Measurements from ENCODE around the gene WHRN. TPM values are rescaled to one million over a fixed set of nuclear protein-coding genes. Genes with fewer than 3 reads are reported as not detected.

The WHRN gene
- total and polyA plus RNA-seq, 2 experiments from 2014 or later = 8.3 to 8.9 TPM

GRCh38 chr9:114431003-114431402 lies 74.3 kb downstream of the WHRN start (continued):
- TF ChIP-seq REST (IDR thresholded peaks at IDR 0.05; ENCODE audit: unreplicated experiment) = no peak
- no peak for TF ChIP-seq STAT1 (IDR thresholded peaks at IDR 0.05; ENCODE audit: unreplicated experiment)
- no peak for TF ChIP-seq CREB1 (CRISPR knock-in tag; IDR thresholded peaks at IDR 0.05; ENCODE audit: low read depth)
- no peak for TF ChIP-seq ZNF331 (CRISPR knock-in tag; IDR thresholded peaks at IDR 0.05; ENCODE audit: low read depth)
- TF ChIP-seq ZNF114 (CRISPR knock-in tag; IDR thresholded peaks at IDR 0.05) = no peak

GRCh38 chr9:114430457-114430856 lies 74.8 kb downstream of the WHRN start:
- H3K36me3 Mint-ChIP-seq (ENCODE audit: low read depth) = no peaks in the 10 kb centered on the region
- Histone ChIP-seq H3K27me3 (ENCODE audit: insufficient read depth) (no peaks in the 10 kb centered on the region), H3K36me3 (ENCODE audit: insufficient read depth) (no peaks in the 10 kb centered on the region), H3F3A (replicated peaks; ENCODE audit: low read depth) (no peaks in the 10 kb centered on the region), H3K9me2 (ENCODE audit: insufficient read depth) (no peaks in the 10 kb centered on the region), H3K4me2 (no peak overlapping the region), H3K27ac (ENCODE audit: low read depth) (no peak overlapping the region), H3K4me3 (no peak overlapping the region), H3K79me2 (replicated peaks; ENCODE audit: insufficient read depth) (no peaks in the 10 kb centered on the region), H2AFZ (no peak overlapping the region), H3K4me1 (ENCODE audit: insufficient read depth) (no peaks in the 10 kb centered on the region), H4K20me1 (replicated peaks; ENCODE audit: insufficient read depth) (no peaks in the 10 kb centered on the region)
- DNase-seq (ENCODE audit: low spot score) (no peak), ATAC-seq (no peak)
- TF ChIP-seq POLR2AphosphoS5 (IDR thresholded peaks at IDR 0.05; ENCODE audit: low read depth) (no peak), CTCF (conservative IDR thresholded peaks at IDR 0.05; ENCODE audit: low read depth in 2 of 2) (no peak), NANOG (IDR thresholded peaks at IDR 0.05; ENCODE audit: borderline replicate concordance) (no peak), EZH2 (IDR thresholded peaks at IDR 0.05; ENCODE audit: low read depth, unreplicated experiment) (no peak)
- H3K27me3 Mint-ChIP-seq (ENCODE audit: insufficient read depth, low read depth, poor library complexity) = peaks cover 2% of the 10 kb centered on the region
- no peak overlapping the region for H3K4me3 Mint-ChIP-seq
- no peaks in the 10 kb centered on the region for H3K9me3 Mint-ChIP-seq
- H3K27ac Mint-ChIP-seq = no peak overlapping the region
- H3K4me1 Mint-ChIP-seq = peaks cover 5% of the 10 kb centered on the region; the same call in 1 of the 3 replicates

- Histone ChIP-seq H3K79me2 (replicated peaks; ENCODE audit: insufficient read depth) (no peaks in the 10 kb centered on the region), H3K4me1 (ENCODE audit: insufficient read depth) (no peaks in the 10 kb centered on the region), H4K20me1 (replicated peaks; ENCODE audit: insufficient read depth) (no peaks in the 10 kb centered on the region), H3K27ac (ENCODE audit: low read depth) (no peak overlapping the region), H3F3A (replicated peaks; ENCODE audit: low read depth) (no peaks in the 10 kb centered on the region), H3K9me2 (ENCODE audit: insufficient read depth) (no peaks in the 10 kb centered on the region), H3K4me2 (no peak overlapping the region), H2AFZ (no peak overlapping the region), H3K27me3 (ENCODE audit: insufficient read depth) (no peaks in the 10 kb centered on the region), H3K4me3 (no peak overlapping the region), H3K36me3 (ENCODE audit: insufficient read depth) (no peaks in the 10 kb centered on the region)
- DNase-seq (ENCODE audit: low spot score) (no peak), ATAC-seq (no peak)
- Mint-ChIP-seq H3K4me3 (no peak overlapping the region), H3K9me3 (no peaks in the 10 kb centered on the region), H3K27me3 (ENCODE audit: insufficient read depth, low read depth, poor library complexity) (peaks cover 6% of the 10 kb centered on the region), H3K4me1 (peaks cover 12% of the 10 kb centered on the region; the same call in 2 of the 3 replicates), H3K27ac (no peak overlapping the region), H3K36me3 (ENCODE audit: low read depth) (no peaks in the 10 kb centered on the region; the same call in 2 of the 3 replicates)
- no peak for TF ChIP-seq EZH2phosphoT487 (IDR thresholded peaks at IDR 0.05; ENCODE audit: unreplicated experiment)
These were observed 75.8 kb downstream of the WHRN start for GRCh38 chr9:114429488-114429887.

Measured in GM23338 (cell line).